GM18505 (cell line): Measurements from ENCODE around the gene ZNF804A.

ENCODE experiments used
- ATAC-seq: cut with Tn5 transposase; IDR thresholded peaks from one replicate; pipeline ENCODE4 v1.9.1; 2021; ENCODE audit not compliant: unreplicated experiment
- POLR2A ChIP-seq: IDR thresholded peaks from 4 replicates; pipeline ENCODE4 v1.6.1; 2011; ENCODE audit warnings: borderline replicate concordance; ENCODE audit not compliant: insufficient read depth, insufficient read length; ENCODE audit errors: extremely low read depth

Gene ZNF804A

DNA sequence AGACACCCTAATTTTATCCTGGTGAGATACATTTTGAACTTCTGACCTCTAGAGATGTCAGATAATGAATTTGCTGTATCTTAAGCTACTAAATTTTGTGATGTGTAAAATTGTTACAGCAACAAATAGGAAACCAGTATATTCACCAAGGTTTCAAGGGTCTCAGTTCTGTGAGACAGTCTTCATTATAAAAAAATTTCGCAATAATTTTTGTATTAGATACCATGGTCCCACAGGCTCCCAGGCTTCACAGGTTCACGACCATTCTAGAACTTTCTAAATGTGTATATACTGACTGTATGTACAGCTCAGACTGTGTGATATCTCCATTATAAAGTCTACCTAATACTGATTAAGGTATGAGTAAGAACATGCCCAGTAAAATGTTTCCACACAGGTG is 181.4 kb downstream of the ZNF804A start:
- ATAC-seq, result no peak
- no peak for TF ChIP-seq POLR2A

DNA sequence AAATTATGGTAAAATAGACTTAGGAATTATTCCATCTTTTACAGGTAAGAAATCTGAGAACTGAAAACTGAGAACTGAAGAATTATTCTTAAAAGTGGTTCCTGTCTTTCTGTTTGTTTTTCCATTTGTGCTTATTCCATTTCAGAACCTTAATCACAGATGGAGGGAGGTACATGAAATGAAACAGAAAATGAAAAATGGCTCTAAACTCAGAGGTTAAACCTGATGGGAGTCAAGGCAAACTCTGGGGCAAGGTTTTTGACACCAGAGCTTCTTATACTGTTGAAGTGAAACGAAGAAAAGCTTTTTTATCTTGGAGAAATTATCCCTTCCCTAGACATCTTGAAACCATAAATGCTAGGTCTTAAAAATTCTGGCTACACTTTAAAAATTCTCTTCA is 182.1 kb downstream of the ZNF804A start:
- ATAC-seq, result no peak
- no peak for TF ChIP-seq POLR2A

DNA sequence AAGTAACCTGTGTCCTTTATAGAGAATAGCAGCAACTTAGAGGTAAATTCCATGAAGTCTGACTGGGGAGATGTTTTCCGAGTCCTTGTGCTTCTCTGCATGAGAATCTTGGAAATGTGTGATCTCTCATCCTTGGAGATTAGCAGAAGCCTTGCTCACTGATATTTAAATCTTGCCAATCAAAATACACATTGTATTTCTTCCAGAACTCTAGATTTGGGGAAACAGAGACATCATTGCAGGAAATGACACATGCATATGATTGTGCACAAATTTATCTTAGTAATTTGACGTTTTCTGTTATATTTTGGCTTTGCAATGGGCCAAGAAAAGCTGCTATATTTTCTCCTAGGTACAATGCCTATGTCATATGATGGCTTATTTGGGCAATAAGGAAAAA is 182.6 kb downstream of the ZNF804A start:
- no peak for ATAC-seq
- no peak for TF ChIP-seq POLR2A

DNA sequence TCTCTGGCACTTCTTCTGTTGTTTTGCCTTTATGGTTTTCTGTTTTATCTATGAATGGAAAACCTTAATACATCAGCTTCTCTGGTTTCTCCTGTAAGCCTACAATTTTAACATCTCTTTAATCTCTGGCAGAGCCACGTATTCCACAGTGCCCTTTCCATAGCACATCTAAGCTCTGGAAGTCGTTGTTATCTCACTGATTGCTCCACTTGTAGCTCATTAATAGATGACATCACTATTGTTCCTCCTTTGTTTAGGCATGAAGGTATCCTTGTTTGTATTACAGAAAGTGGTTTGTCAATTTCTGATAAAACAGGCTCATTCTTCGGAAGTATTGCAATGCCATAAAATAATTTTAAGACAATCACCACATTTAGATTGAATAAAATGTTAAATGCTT is 185.2 kb downstream of the ZNF804A start:
- no peak for TF ChIP-seq POLR2A
- ATAC-seq, result no peak

DNA sequence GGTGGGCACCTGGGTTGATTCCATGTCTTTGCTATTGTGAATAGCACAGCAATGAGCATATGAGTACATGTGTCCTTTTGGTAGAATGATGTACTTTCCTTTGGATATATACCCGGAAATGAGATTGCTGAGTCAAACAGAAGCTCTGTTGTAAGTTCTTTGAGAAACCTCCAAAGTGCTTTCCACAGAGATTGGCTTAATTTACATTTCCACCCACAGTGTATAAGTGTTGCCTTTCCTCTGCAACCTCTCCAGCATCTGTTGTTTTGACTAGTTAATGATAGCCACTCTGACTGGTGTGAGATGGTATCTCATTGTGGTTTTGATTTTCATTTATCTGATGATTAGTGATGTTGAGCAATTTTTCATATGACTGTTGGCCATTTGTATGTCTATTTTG is 194.8 kb downstream of the ZNF804A start:
- TF ChIP-seq POLR2A, result no peak
- ATAC-seq, result no peak

DNA sequence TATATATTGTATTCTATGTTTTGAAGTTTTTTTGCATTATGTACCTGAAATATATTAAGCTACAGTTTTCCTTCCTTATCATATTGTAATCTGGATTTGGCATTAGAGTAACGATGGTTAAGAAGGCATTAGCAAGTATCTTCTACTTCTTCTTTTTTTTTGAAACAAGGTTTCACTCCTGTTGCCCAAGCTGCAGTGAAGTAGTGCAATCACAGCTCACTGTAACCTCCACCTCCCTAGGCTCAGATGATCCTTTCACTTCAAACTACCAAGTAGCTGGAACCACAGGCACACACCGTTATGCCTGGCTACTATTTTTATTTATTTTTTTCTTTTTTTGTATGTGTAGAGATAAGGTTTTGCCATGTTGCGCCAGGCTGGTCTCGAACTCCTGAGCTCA is 201.1 kb downstream of the ZNF804A start:
- ATAC-seq, result no peak

DNA sequence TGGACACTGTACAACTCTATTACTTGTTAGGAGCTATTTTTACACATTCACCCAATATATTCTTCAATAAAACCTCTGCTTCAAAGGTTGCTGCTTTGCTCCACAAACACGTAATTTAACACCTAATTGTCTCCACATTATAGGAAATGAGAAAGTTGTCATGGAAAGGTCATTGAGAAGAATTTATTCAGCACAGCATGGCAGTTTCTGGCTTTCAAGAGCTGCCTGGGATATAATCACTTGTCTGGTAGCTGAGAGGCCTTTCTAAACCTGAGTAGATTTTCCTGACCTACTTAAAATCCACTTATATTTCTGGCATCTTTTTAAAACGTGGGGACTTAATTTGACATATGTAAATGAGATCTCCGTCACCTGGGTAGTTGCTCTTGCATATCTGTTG is 216.1 kb downstream of the ZNF804A start:
- no peak for TF ChIP-seq POLR2A
- ATAC-seq, result no peak

More for the DNA sequence above, 201.1 kb downstream of the ZNF804A start:
- no peak for TF ChIP-seq POLR2A

DNA sequence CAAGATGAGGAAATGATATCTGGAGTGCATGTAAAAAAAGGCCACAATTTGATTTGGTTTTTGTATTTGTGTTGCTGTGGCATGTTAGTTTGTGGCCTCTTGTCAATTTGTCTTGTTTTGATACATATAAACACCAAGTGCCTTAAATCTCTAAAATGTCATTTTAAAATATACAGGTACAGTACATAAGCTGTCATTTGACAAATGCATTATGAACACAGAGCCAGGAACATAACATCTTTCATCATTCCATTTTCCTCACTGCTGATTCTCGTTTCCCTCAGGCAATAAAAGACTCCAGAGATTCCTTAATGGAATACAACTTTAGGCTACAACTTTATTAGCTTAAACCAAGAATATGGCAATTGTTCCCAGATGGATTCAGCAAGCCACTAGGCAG is 217.5 kb downstream of the ZNF804A start:
- TF ChIP-seq POLR2A, result no peak
- no peak for ATAC-seq

DNA sequence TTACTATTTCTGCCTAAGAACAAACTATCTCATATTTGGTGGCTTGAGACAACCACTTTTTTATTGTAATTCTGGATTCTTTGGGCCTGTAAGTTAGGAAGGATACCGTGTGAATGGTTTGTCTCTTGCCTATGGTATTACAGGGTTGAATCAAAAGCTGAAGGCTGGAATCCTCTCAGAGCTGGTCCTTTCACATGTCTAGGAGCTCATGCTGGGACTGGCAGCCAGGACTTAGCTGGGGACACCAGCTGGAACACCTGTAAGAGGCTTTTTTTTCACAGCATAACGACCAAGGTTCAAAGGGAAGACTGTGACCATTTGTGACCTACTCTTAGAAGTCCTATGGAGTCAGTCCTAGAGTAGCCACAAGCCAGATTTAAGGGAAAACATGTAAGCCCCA is 226.3 kb downstream of the ZNF804A start:
- ATAC-seq, result no peak

DNA sequence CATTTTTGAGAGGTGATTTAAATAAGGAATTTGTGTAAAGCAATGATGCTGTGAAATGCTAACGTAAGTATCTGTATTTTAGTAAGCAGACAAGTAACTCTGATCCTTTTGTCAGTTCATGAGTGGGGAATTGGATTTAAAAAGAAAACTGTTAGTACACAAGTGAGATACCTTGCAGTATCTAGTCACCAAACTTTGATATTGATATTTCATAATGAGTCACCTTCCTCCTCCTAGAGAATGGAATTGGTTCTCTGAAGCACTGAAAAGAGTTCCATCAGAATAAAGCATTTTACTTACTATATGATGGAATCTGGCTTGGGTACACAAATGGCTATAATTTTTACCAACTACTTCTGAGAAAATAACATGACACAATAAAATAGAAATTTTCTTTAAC is 232.2 kb downstream of the ZNF804A start:
- ATAC-seq, result no peak
- no peak for TF ChIP-seq POLR2A

More for the DNA sequence above, 226.3 kb downstream of the ZNF804A start:
- TF ChIP-seq POLR2A, result no peak

DNA sequence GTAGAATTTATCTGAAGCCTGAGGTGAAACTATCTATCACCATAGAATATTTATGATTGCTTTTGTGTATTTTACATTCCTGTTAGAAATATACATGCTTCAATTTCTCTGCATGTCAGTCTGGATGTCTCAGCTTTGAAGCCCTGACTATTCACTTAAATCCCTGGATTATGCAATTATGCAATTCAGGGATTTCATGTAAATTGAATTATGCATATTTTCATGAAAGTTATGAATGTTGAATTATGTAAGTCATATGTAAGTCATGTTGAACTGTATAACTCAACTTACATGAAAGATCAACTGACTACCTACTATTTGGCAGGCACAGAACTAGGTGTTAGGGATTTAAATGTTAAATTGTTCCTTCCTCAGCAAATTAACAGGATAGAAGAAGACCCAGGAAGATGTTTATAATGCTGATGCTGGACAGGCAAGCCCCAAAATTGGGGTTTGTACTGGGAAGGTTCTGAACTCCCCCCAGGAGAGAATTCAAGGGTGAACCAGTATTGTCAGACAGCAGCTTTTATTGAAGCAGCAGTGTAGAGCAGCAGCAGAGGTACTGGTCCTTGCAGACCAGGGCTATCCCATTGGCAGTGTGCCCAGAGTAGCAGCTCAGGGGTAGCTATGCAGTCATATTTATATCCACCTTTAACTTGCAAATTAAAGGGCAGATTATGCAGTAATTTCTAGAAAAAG is 236.5 kb downstream of the ZNF804A start:
- ATAC-seq, result no peak
- no peak for TF ChIP-seq POLR2A

DNA sequence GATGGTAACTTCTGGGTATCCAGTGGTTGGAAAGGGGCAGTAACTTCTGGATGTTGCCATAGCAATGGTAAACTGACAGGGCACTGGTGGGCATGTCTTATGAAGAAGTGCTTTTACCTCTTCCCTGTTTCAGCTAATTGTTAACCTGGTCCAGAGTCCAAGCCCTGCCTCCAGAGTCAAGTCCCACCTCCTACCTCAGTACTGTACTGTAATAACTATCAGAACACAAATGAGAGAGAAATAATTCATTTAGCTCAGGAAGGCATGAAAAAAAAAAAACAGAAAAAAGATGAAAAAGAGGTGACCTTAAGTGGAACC is 237.0 kb downstream of the ZNF804A start:
- TF ChIP-seq POLR2A, result no peak
- no peak for ATAC-seq

DNA sequence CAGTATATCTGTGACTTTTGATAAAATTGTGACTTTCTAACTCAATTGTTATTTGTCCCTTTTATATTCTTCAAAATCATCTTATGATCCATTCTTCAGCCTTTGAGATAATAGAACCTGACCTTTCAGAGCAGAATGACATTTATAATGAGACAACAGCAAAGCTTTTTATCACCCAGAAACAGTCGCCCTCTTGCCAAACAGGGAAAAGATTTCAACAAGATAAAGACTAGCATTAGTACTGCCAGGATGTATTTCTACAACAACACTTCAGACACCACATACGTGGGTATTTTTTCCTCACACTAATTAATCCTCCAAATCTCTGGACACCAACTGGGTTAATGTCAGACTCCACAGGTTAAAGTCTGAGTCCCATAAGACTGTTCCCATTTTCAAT is 249.0 kb downstream of the ZNF804A start:
- no peak for TF ChIP-seq POLR2A
- ATAC-seq, result no peak

DNA sequence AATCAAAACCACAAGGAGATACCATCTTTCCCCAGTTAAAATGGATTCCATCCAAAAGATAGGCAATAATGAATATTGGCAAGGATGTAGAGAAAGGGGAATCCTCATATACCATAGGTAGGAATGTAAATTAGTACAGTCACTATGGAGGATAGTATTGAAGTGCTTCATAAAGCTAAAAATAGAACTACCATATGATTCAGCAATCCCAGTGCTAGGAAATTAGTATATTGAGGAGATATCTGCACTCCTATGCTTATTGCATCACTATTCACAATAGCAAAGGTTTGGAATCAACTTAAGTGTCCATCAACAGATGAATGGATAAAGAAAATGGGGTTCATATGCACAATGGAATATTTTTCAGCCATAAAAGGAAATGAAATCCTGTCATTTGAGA is 251.2 kb downstream of the ZNF804A start:
- no peak for ATAC-seq
- TF ChIP-seq POLR2A, result no peak

DNA sequence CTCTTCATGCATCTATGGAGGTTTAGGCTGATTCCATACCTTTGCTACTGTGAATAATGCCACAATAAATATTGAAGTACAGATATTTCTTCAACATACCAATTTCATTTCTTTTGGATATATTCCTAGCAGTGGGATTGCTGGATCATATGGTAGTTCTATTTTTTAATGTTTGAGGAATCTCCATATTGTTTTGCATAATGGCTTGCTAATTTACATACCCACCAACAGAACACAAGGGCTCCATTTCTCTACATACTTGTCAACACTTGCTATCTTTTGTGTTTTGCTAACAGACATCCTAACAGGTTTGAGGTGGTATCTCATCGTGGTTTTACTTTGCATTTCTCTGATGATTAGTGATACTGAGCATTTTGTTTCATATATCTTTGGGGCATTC is 253.2 kb downstream of the ZNF804A start:
- no peak for TF ChIP-seq POLR2A
- ATAC-seq, result no peak
